Natural killer cell (primary cell): ENCODE data around the gene ERGIC2. TPM values are rescaled to one million over a fixed set of nuclear protein-coding genes. Genes with fewer than 3 reads are reported as not detected.
A peak's percentile ranks its signal among the peaks of the same experiment; 100 is the strongest.

Experiments
- ATAC-seq, 3 donors: fragments of 150-1000 bp in 2 of 3; fragments of 200-7000 bp in 1 of 3; cut with Tn5 transposase; 1 replicate in 1 of 3; 2 replicates in 2 of 3; pipeline ENCODE4 v1.10.0; 2021; ENCODE audit warnings: mild to moderate bottlenecking in 2 of 3, moderate library complexity in 2 of 3
- DNase-seq, 2 donors: peaks; one replicate each; pipeline versions ENCODE4 v3.0.0 to v3.0.0-alpha.2; 2013 to 2021; ENCODE audit warnings: mixed read lengths in 1 of 2
- H3K27ac ChIP-seq: one replicate; pipeline ENCODE4 v1.5.1; 2013; ENCODE audit warnings: mild to moderate bottlenecking, low read length
- H3K27me3 ChIP-seq: one replicate; pipeline ENCODE4 v1.6.1; 2013; ENCODE audit warnings: low read length; ENCODE audit not compliant: control insufficient read depth, insufficient read depth
- H3K36me3 ChIP-seq: one replicate; pipeline ENCODE4 v1.6.1; 2013; ENCODE audit warnings: low read length; ENCODE audit not compliant: control insufficient read depth, insufficient read depth
- H3K4me1 ChIP-seq: one replicate; pipeline ENCODE4 v1.6.1; 2013; ENCODE audit warnings: low read length; ENCODE audit not compliant: control insufficient read depth, insufficient read depth
- H3K4me3 ChIP-seq: one replicate; pipeline ENCODE4 v1.5.1; 2013; ENCODE audit warnings: low read length
- H3K9me3 ChIP-seq: one replicate; pipeline ENCODE4 v1.6.1; 2013; ENCODE audit warnings: low read length; ENCODE audit not compliant: control insufficient read depth, insufficient read depth
- H3K27ac Mint-ChIP-seq, 2 donors: one replicate each; pipeline ENCODE4 v1.8.0; 2022; ENCODE audit warnings: mild to moderate bottlenecking in 2 of 2, mixed read lengths in 2 of 2, moderate library complexity in 1 of 2
- H3K27me3 Mint-ChIP-seq, 2 donors: one replicate each; pipeline ENCODE4 v1.8.0; 2022; ENCODE audit warnings: low read depth in 2 of 2, mixed read lengths in 2 of 2
- H3K36me3 Mint-ChIP-seq: one replicate; pipeline ENCODE4 v1.8.0; 2022; ENCODE audit warnings: mixed read lengths
- H3K4me1 Mint-ChIP-seq, 2 donors: one replicate each; pipeline ENCODE4 v1.8.0; 2022; ENCODE audit warnings: mixed read lengths in 2 of 2
- H3K4me3 Mint-ChIP-seq: one replicate; pipeline ENCODE4 v1.8.0; 2022; ENCODE audit warnings: mild to moderate bottlenecking, moderate library complexity, mixed read lengths
- H3K9me3 Mint-ChIP-seq, 2 donors: one replicate each; pipeline ENCODE4 v1.8.0; 2022; ENCODE audit warnings: mixed read lengths in 2 of 2
- CTCF ChIP-seq: fragments of 200-600 bp; IDR thresholded peaks from one replicate; pipeline ENCODE4 v1.8.0; 2022; ENCODE audit warnings: antibody characterized with exemption
- WGBS: methylation state at CpG from one replicate; pipeline ENCODE4 v1.1.7; 2013; ENCODE audit warnings: missing lambda C conversion rate; ENCODE audit not compliant: insufficient coverage; 5-methylcytosine and 5-hydroxymethylcytosine counted together
- intact Hi-C: fragments of 100-400 bp; cut with micrococcal nuclease; formaldehyde crosslinking; loops from one replicate; pipeline ENCODE4 v1.14.2; 2022
- total RNA-seq, 4 donors: library from RNA; stranded (reverse); fragments of 120-200 nt in 1 of 4; gene quantifications; one replicate each; pipeline versions ENCODE4 v1.2.3 to v1.2.4, GENCODE V29; 2013 to 2022

The ERGIC2 gene
- total RNA-seq, 3 donors from 2014 or later (not counting 1 experiment from before 2014, with no cell fraction given), result 28.7 to 46.9 (median 37.2) TPM

GRCh38 chr12:29403991-29404390, 23.0 kb upstream of the ERGIC2 start:
- peaks cover 0 to under 1% of the 10 kb centered on the region in 2 donors for H3K9me3 Mint-ChIP-seq
- ATAC-seq, result no peak
- 73% methylated on average over 4 of the region's 4 CpGs for WGBS
- DNase-seq, result no peak
- no peak overlapping the region for H3K4me3 ChIP-seq
- H3K27me3 Mint-ChIP-seq, result peaks cover 11 to 29% of the 10 kb centered on the region in 2 donors
- H3K27ac Mint-ChIP-seq, result no peak overlapping the region
- TF ChIP-seq CTCF, result no peak
- H3K9me3 ChIP-seq, result no peaks in the 10 kb centered on the region
- no peaks in the 10 kb centered on the region for H3K4me1 Mint-ChIP-seq
- no peak overlapping the region for H3K4me3 Mint-ChIP-seq
- H3K36me3 Mint-ChIP-seq, result no peaks in the 10 kb centered on the region
- H3K27me3 ChIP-seq, result no peaks in the 10 kb centered on the region
- H3K36me3 ChIP-seq, result no peaks in the 10 kb centered on the region
- no peak overlapping the region for H3K27ac ChIP-seq
- no peaks in the 10 kb centered on the region for H3K4me1 ChIP-seq
- intact Hi-C loops, result no loop called here

GRCh38 chr12:29402437-29402836, 21.5 kb upstream of the ERGIC2 start:
- peak; percentile 18 for TF ChIP-seq CTCF
- ATAC-seq, result no peak
- Histone ChIP-seq H3K4me3 (no peak overlapping the region), H3K27ac (no peak overlapping the region), H3K9me3 (no peaks in the 10 kb centered on the region), H3K36me3 (no peaks in the 10 kb centered on the region), H3K27me3 (no peaks in the 10 kb centered on the region), H3K4me1 (no peaks in the 10 kb centered on the region)
- no peaks in the 10 kb centered on the region for H3K36me3 Mint-ChIP-seq
- no peaks in the 10 kb centered on the region for H3K4me1 Mint-ChIP-seq
- H3K9me3 Mint-ChIP-seq, result no peaks in the 10 kb centered on the region
- intact Hi-C loops, result no loop called here
- H3K4me3 Mint-ChIP-seq, result no peak overlapping the region
- H3K27me3 Mint-ChIP-seq, result peaks cover 10 to 38% of the 10 kb centered on the region in 2 donors
- H3K27ac Mint-ChIP-seq, result no peak overlapping the region
- no peak for DNase-seq

GRCh38 chr12:29398495-29398894, 17.5 kb upstream of the ERGIC2 start:
- Mint-ChIP-seq H3K4me3 (no peak overlapping the region), H3K27me3 (peaks cover 10 to 39% of the 10 kb centered on the region in 2 donors), H3K4me1 (no peaks in the 10 kb centered on the region), H3K27ac (no peak overlapping the region), H3K9me3 (no peaks in the 10 kb centered on the region), H3K36me3 (no peaks in the 10 kb centered on the region)
- Histone ChIP-seq H3K36me3 (no peaks in the 10 kb centered on the region), H3K4me1 (no peaks in the 10 kb centered on the region), H3K4me3 (no peak overlapping the region), H3K27ac (no peak overlapping the region), H3K27me3 (no peaks in the 10 kb centered on the region), H3K9me3 (no peaks in the 10 kb centered on the region)
- intact Hi-C loops, result no loop called here
- DNase-seq (no peak), ATAC-seq (no peak)
- TF ChIP-seq CTCF, result no peak
- WGBS, result no CpG with 5 or more reads among the region's 1 CpG

GRCh38 chr12:29396774-29397173, 15.8 kb upstream of the ERGIC2 start:
- peaks cover 8 to 33% of the 10 kb centered on the region in 2 donors for H3K27me3 Mint-ChIP-seq
- no peaks in the 10 kb centered on the region for H3K4me1 Mint-ChIP-seq
- no peaks in the 10 kb centered on the region for H3K27me3 ChIP-seq
- H3K27ac Mint-ChIP-seq, result no peak overlapping the region
- H3K9me3 Mint-ChIP-seq, result no peaks in the 10 kb centered on the region
- no peaks in the 10 kb centered on the region for H3K9me3 ChIP-seq
- H3K4me3 Mint-ChIP-seq, result no peak overlapping the region
- no peaks in the 10 kb centered on the region for H3K4me1 ChIP-seq
- no peaks in the 10 kb centered on the region for H3K36me3 ChIP-seq
- intact Hi-C loops, result no loop called here
- H3K36me3 Mint-ChIP-seq, result no peaks in the 10 kb centered on the region
- TF ChIP-seq CTCF, result no peak
- DNase-seq, result no peak
- no peak for ATAC-seq
- 78% methylated on average over 3 of the region's 3 CpGs for WGBS
- no peak overlapping the region for H3K4me3 ChIP-seq
- no peak overlapping the region for H3K27ac ChIP-seq
